SKM-1 (cell line): ENCODE measurements around the gene MAN1A2.

Experiments used
- DNase-seq: peaks from one replicate; lab custom pipeline; 2025; ENCODE audit not compliant: unreplicated experiment; lab: John Stamatoyannopoulos, UW

The MAN1A2 gene

GRCh38 chr1:117574161-117574835, 207.0 kb downstream of the MAN1A2 start:
- no peak for DNase-seq

GRCh38 chr1:117575586-117576225, 208.5 kb downstream of the MAN1A2 start:
- DNase-seq, result no peak

GRCh38 chr1:117576236-117576635, 209.0 kb downstream of the MAN1A2 start:
- no peak for DNase-seq

GRCh38 chr1:117577191-117577885, 210.1 kb downstream of the MAN1A2 start:
- no peak for DNase-seq

GRCh38 chr1:117578466-117578865, 211.2 kb downstream of the MAN1A2 start:
- DNase-seq, result no peak
